Activated T-cell treated with anti-CD3 and anti-CD28 coated beads, Interleukin-2, amount 50 U/mL, for 48 hours (primary cell): ENCODE measurements around the gene DCUN1D2.
A peak's percentile ranks its signal among the peaks of the same experiment; 100 is the strongest.
"Not testable (repeated sequence)": the region's sequence is repeated elsewhere in the genome, so short reads cannot be mapped to it uniquely, and the experiment has no call there.

Experiments
- DNase-seq, 2 experiments: peaks; one replicate each; pipeline ENCODE4 v3.0.0-alpha.2; 2020

DCUN1D2 gene

GRCh38 chr13:113489549-113490495 is 689 bp downstream of the DCUN1D2 start:
- DNase-seq = peak; percentile 60 to 64

- DNase-seq = no peak
Observed at GRCh38 chr13:113489171-113489548, 1.4 kb downstream of the DCUN1D2 start.

- no peak for DNase-seq
Observed at GRCh38 chr13:113488283-113488682, 2.2 kb downstream of the DCUN1D2 start.

- no peak for DNase-seq
Observed at GRCh38 chr13:113486698-113487097, 3.8 kb downstream of the DCUN1D2 start.

DNA sequence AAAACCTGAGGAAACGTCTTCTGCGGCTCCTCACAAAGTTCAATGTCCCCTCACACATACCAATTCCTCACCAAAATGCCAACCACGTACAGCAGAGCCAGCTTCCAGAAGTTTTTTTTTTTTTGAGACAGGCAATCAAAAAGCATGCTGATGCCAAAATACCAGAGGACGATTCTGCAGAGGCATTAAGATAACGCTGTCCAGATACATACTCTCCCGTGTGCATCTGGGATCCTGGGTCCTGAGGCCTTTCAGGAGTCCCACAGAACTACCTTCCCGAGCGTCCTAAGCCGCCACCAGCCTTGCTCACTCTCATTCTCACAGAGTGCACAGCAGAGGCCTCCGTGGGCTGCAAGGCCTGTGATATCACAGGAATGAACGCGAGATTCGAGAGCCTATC is 5.0 kb downstream of the DCUN1D2 start:
- no peak for DNase-seq

GRCh38 chr13:113483504-113484293 is 6.8 kb downstream of the DCUN1D2 start:
- no peak for DNase-seq

DNA sequence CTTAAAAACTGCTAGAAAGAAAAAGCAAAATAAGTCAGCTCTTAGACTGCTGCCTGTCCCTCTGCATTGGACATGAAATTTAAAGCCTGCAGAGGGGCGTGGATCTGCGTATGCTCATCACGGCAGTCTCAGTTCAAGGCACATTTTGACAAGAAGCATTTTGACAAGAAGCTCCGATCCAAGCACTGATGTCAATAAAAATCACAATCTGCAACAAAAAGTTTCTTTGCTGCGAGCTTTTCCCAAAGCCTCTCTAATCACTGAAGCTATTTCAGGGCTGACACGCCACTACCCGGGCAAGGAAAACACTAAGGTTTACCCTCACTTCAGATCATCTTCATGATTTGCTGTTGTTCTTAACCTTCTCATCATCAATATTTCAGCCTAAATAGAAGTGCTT is 7.4 kb downstream of the DCUN1D2 start:
- DNase-seq = no peak

GRCh38 chr13:113479179-113479578 is 11.3 kb downstream of the DCUN1D2 start:
- no peak for DNase-seq

- no peak for DNase-seq
Observed at GRCh38 chr13:113477724-113478123, 12.8 kb downstream of the DCUN1D2 start.

GRCh38 chr13:113476811-113477210 is 13.7 kb downstream of the DCUN1D2 start:
- DNase-seq = no peak

GRCh38 chr13:113475911-113476310 is 14.6 kb downstream of the DCUN1D2 start:
- no peak for DNase-seq

- no peak for DNase-seq
Observed at GRCh38 chr13:113475280-113475679, 15.2 kb downstream of the DCUN1D2 start.

DNA sequence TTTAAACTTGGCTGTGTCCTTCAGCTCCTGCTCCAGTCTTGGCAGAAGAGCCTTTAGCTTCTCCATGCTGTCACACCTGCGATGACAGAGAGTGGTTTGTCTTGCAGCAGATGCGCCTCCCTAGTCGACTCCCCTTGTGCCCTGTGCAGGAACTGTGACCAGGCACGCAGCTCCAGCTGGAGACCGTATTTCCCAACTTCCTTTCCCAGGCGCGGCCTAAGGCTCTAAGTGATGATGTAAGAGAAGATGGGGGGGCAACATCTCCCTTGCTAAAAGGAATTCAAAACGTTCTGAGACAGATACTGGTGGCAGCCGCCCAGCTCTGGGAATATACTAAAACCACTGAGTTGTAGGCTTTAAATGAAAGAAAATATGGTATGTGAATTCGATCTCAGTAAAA is 16.3 kb downstream of the DCUN1D2 start:
- no peak for DNase-seq

DNA sequence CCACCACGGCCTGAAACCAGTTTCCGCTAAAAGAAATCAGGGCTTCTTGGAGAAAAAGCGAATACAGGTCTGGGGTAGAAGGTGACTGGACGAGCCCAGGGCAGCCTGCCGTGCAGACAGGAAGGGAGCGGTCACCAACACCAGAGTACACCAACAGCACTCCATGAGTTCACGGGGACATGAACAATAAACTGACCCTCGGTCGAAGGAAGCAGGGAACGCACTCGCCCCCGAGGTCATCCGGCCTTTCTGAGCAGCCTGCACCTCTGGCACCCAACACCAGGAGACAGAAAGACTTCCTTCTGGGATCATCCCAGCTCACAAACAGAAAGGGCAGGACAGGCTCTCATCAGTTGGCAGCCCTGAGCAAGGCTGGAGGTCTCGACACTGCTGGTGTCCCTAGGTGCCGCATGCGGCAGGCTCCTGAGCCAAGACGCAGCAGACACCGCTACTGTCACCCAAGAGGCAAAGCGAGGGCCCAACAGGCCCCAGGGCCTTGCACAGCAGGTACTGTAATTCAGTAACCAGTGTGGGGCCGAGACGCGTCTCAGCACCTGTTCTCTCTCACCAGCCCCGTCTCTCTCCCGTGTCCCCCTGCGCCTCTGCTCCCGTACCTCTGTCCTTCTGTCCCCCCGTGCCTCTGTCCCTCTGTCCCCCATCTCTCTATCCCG is 18.0 kb downstream of the DCUN1D2 start:
- DNase-seq = no peak

DNA sequence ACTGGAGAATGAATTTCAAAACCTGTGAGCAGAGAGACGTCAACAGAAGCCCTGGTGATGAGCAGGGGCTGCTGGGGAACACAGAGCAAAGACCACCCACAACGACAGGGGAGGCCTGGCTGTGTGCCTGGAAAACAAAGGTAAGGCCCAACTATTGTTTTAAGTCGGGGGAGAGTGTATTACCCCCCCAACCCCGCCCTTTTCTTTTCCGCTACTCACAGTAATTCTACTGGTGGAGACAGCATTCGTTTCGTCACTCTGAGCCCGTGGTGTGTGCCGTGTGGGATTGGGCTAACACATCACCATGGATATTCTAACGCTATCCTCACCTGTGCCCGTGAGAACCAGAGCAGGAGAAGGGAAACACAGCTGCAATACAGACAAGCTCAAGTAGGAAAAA is 18.7 kb downstream of the DCUN1D2 start:
- DNase-seq = no peak

GRCh38 chr13:113470635-113471163 is 19.8 kb downstream of the DCUN1D2 start:
- not testable (repeated sequence) for DNase-seq

DNA sequence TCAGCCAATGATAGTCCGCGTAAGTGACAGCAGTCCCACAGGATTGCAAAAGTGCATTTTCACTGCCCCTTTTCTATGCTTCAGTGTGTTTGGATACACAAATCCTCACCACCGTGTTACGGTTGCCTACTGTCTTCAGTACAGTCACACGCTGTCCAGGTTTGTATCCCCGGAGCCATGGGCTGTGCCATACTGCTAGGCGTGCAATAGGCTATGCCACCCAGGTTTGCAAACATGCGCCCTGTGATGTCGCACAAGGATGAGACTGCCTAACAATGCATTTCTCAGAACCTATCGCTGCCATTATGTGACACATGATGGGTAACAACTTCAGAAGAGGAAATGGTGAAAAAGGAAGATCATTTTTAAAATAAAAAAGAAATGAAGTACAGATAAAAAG is 20.4 kb downstream of the DCUN1D2 start:
- DNase-seq = no peak

- DNase-seq = no peak
Observed at GRCh38 chr13:113469582-113469981, 20.9 kb downstream of the DCUN1D2 start.

- DNase-seq = no peak
Observed at GRCh38 chr13:113468472-113469201, 21.9 kb downstream of the DCUN1D2 start.

GRCh38 chr13:113468029-113468428 is 22.5 kb downstream of the DCUN1D2 start:
- no peak for DNase-seq

GRCh38 chr13:113466383-113466782 is 24.1 kb downstream of the DCUN1D2 start:
- DNase-seq = no peak

- DNase-seq = no peak
Observed at GRCh38 chr13:113465300-113465699, 25.2 kb downstream of the DCUN1D2 start.
